Mucosa of rectum (tissue), 2 donors: Measurements from ENCODE around the gene TAF8.

Experiments
- H3K27ac ChIP-seq, 2 donors: one replicate each; pipeline ENCODE4 v1.7.0; 2013; ENCODE audit warnings: inconsistent platforms in 2 of 2, low read depth in 2 of 2, low read length in 2 of 2
- H3K27me3 ChIP-seq, 2 donors: one replicate each; pipeline ENCODE4 v1.7.0; 2013; ENCODE audit warnings: low read length in 2 of 2; ENCODE audit not compliant: control insufficient read depth in 2 of 2, insufficient read depth in 2 of 2
- H3K36me3 ChIP-seq, 2 donors: one replicate each; pipeline ENCODE4 v1.7.0; 2013; ENCODE audit warnings: low read length in 2 of 2; ENCODE audit not compliant: control insufficient read depth in 2 of 2, insufficient read depth in 2 of 2
- H3K4me1 ChIP-seq, 2 donors: one replicate each; pipeline ENCODE4 v1.7.0; 2013; ENCODE audit warnings: low read length in 2 of 2, mild to moderate bottlenecking in 1 of 2; ENCODE audit not compliant: control insufficient read depth in 2 of 2, insufficient read depth in 2 of 2
- H3K4me3 ChIP-seq, 2 donors: one replicate each; pipeline ENCODE4 v1.7.0; 2013; ENCODE audit warnings: low read length in 2 of 2
- H3K9ac ChIP-seq, 2 donors: one replicate each; pipeline ENCODE4 v1.7.0; 2013; ENCODE audit warnings: low read length in 2 of 2, low read depth in 1 of 2, mild to moderate bottlenecking in 1 of 2
- H3K9me3 ChIP-seq, 2 donors: one replicate each; pipeline ENCODE4 v1.7.0; 2013; ENCODE audit warnings: low read length in 2 of 2; ENCODE audit not compliant: control insufficient read depth in 2 of 2
- donor health status: healthy.
- donor health status: Normal muscosa, but diverticular disease.

Gene TAF8

DNA sequence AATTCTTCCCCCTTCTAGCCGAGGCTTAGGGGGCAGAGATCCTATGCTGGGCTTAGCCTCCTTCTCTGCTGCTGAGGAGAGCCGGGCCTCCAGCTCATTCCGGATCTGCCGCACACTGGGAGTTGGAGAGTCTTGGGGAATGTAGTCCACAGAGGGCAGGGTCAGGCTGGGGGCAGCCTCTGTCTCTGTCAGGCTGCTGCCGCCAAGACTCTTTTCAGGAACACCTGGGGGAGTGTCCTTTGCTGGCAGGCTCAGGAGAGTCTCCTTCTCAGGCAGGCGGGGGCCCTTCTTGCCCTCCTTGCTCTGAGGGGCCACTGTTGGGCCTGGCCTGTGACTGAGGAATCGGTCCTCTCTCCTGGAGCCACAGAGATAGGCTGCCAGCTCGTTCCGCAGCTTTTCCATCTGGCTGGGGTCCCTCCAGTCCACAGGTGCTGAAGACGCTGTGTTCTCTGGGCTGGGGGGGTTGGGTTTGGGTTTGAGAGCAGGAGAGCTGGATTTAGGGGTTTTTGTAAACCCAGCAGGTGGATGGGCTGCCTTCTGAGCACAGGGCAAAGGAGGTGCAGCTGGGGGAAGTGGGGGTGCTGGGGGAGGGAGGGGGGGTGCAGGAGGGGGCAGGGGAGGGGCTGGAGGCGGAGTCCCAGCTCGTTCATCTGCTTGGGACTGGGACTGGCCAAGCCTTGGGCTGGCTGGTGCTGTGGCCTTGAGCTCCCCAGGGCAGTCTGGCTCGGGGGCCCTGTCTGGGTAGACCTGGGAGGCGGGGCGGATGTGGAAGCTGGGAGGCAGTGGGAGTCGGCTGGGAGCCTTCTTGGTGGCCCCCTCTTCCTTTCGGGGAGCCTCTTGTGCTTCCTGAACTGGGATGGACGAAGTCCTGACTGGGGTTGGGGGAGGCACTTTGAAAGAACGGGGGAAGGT lies 56.0 kb downstream of the TAF8 start:
- Histone ChIP-seq H3K36me3 (peaks cover 8 to 15% of the 10 kb centered on the region in 2 donors), H3K9ac (no peak overlapping the region), H3K9me3 (no peaks in the 10 kb centered on the region), H3K4me3 (no peak overlapping the region), H3K4me1 (peaks cover 17 to 24% of the 10 kb centered on the region in 2 donors), H3K27ac (no peak overlapping the region), H3K27me3 (no peaks in the 10 kb centered on the region)

DNA sequence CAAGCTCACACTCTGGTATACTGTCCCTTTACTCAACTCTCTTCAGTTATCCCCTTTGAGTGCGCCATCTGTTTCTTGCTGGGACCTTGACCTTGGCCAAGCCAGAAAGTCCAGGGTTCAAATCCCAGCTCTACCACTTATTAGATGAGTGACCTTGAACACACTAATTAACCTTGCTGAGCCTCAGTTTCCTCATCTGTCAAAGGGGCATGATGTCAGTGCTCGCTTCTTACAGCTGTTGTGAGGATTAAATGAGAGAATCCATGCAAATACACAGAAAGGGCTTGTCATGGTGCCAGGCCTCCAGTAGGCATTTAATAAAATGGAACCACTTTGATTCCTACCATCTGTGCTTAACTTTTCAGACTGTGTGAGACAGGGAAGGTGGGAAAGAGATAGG lies 57.7 kb downstream of the TAF8 start:
- Histone ChIP-seq H3K9ac (no peak overlapping the region), H3K27ac (no peak overlapping the region), H3K36me3 (peaks cover 8 to 13% of the 10 kb centered on the region in 2 donors), H3K4me3 (no peak overlapping the region), H3K4me1 (peaks cover 8 to 12% of the 10 kb centered on the region in 2 donors), H3K9me3 (no peaks in the 10 kb centered on the region), H3K27me3 (no peaks in the 10 kb centered on the region)

GRCh38 chr6:42110683-42111082 lies 60.4 kb downstream of the TAF8 start:
- peaks cover 8 to 13% of the 10 kb centered on the region in 2 donors for H3K36me3 ChIP-seq
- no peak overlapping the region for H3K9ac ChIP-seq
- H3K4me1 ChIP-seq = peaks cover 8 to 12% of the 10 kb centered on the region in 2 donors
- no peak overlapping the region for H3K27ac ChIP-seq
- no peaks in the 10 kb centered on the region for H3K27me3 ChIP-seq
- H3K4me3 ChIP-seq = no peak overlapping the region
- no peaks in the 10 kb centered on the region for H3K9me3 ChIP-seq

DNA sequence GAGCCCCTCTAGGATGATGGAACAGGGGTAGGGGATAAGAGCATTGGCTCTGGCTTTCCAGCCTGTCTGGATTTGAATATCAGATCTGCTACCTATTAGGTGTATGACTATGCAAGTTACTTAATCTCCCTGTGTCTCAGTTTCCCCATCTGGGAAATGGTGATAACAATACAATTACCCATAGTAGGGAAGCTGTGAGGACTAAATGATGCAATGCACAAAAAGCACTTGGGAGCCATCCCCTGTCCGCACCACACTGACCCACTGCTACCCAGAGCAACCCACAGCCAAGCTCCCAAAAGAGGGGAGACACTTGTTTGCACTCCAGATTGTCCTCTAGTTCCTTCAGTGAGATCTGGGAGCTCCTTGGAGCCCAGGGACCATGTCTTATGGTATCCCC lies 62.0 kb downstream of the TAF8 start:
- no peaks in the 10 kb centered on the region for H3K27me3 ChIP-seq
- no peak overlapping the region for H3K9ac ChIP-seq
- H3K4me1 ChIP-seq = peaks cover 16 to 26% of the 10 kb centered on the region in 2 donors
- peaks cover 6 to 9% of the 10 kb centered on the region in 2 donors for H3K36me3 ChIP-seq
- no peak overlapping the region for H3K27ac ChIP-seq
- no peak overlapping the region for H3K4me3 ChIP-seq
- no peaks in the 10 kb centered on the region for H3K9me3 ChIP-seq

GRCh38 chr6:42113936-42114636 lies 63.8 kb downstream of the TAF8 start:
- no peaks in the 10 kb centered on the region for H3K27me3 ChIP-seq

DNA sequence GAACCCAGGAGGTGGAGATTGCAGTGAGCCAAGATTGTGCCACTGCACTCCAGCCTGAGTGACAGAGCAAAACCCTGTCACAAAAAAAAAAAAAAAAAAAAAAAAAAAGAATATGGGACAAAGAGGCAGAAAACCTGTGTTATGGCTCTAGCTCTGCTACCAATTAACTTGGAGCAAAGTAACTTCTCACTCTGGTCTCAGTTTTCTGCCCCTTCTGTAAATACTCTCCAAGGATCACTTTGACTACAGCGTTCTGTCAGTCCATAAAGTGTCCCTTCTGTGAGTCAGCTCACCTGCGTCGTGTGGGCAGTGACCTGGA lies 67.5 kb downstream of the TAF8 start:
- H3K27ac ChIP-seq = peak overlapping the region; percentile 96 to 97
- H3K4me1 ChIP-seq = peaks cover 43 to 68% of the 10 kb centered on the region in 2 donors
- peak overlapping the region in 1 of 2 donors; percentile 13 for H3K4me3 ChIP-seq
- H3K9ac ChIP-seq = peak overlapping the region; percentile 54 to 76
- H3K27me3 ChIP-seq = no peaks in the 10 kb centered on the region
- no peaks in the 10 kb centered on the region for H3K36me3 ChIP-seq
- H3K9me3 ChIP-seq = no peaks in the 10 kb centered on the region

More at GRCh38 chr6:42113936-42114636, 63.8 kb downstream of the TAF8 start:
- peak overlapping the region; percentile 61 to 70 for H3K9ac ChIP-seq
- H3K9me3 ChIP-seq = no peaks in the 10 kb centered on the region
- peak overlapping the region; percentile 44 to 53 for H3K4me3 ChIP-seq
- H3K27ac ChIP-seq = peak overlapping the region; percentile 90 to 96
- peaks cover 23 to 40% of the 10 kb centered on the region in 2 donors for H3K4me1 ChIP-seq
- peaks cover 0 to 5% of the 10 kb centered on the region in 2 donors for H3K36me3 ChIP-seq

GRCh38 chr6:42118162-42119001 lies 68.1 kb downstream of the TAF8 start:
- Histone ChIP-seq H3K27ac (peak overlapping the region; percentile 96 to 97), H3K9ac (peak overlapping the region; percentile 54 to 76)

GRCh38 chr6:42120895-42121865 lies 70.9 kb downstream of the TAF8 start:
- Histone ChIP-seq H3K4me1 (peaks cover 37 to 72% of the 10 kb centered on the region in 2 donors), H3K4me3 (peak overlapping the region in 1 of 2 donors; percentile 17), H3K36me3 (peaks cover 7 to 8% of the 10 kb centered on the region in 2 donors), H3K9ac (peak overlapping the region in 1 of 2 donors; percentile 53), H3K9me3 (no peaks in the 10 kb centered on the region), H3K27me3 (no peaks in the 10 kb centered on the region), H3K27ac (peak overlapping the region; percentile 84 to 90)

More at GRCh38 chr6:42118162-42119001, 68.1 kb downstream of the TAF8 start:
- Histone ChIP-seq H3K36me3 (no peaks in the 10 kb centered on the region), H3K9me3 (no peaks in the 10 kb centered on the region), H3K4me3 (peak overlapping the region in 1 of 2 donors; percentile 32), H3K4me1 (peaks cover 45 to 72% of the 10 kb centered on the region in 2 donors), H3K27me3 (no peaks in the 10 kb centered on the region)
